Measurements from ENCODE around the gene LEF1. TPM values are rescaled to one million over a fixed set of nuclear protein-coding genes. Genes with fewer than 3 reads are reported as not detected.

LEF1 gene
- total and polyA plus RNA-seq, 2 of the 8 experiments (the other 6 are each of a cell fraction or from before 2014, with no cell fraction given), result 2.6 to 5.2 TPM

GRCh38 chr4:108213308-108213707 lies 44.6 kb upstream of the LEF1 start (continued):
- TF ChIP-seq FOSL1 (IDR thresholded peaks at IDR 0.05; ENCODE audit: insufficient read depth, low read depth, low read length) (no peak), CHD7 (IDR thresholded peaks at IDR 0.05; ENCODE audit: insufficient replicate concordance, low read length) (no peak), E2F6 (IDR thresholded peaks at IDR 0.05) (no peak), MAX (IDR thresholded peaks at IDR 0.05) (no peak), NRF1 (IDR thresholded peaks at IDR 0.05; ENCODE audit: low read depth, low read length) (no peak), CHD2 (IDR thresholded peaks at IDR 0.05; ENCODE audit: low read length) (no peak), TCF12 (IDR thresholded peaks at IDR 0.05; ENCODE audit: low read depth, low read length) (no peak)

All from H1 (cell line).